Measurements from ENCODE around the gene SDK1.

DNA sequence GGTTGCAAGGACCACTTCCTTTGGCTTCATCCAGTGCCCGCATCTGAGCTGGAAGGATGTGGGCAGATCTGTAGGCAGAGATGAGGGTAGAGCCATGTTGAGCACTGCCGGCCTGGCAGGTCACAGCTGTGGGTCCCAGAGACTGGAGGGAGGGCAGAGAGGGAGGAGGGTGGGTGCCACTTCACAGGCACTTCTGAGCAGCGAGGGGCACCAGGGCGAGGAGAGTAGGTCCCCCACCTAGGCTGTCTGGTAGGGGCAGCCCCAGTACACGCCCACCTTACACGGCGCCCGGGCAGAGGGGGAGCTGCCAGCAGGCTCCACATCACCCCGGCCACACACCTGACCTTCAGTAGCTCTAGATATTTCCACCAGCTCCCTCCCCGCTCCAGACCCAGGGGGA, 908.1 kb downstream of the SDK1 start:
- TF ChIP-seq, protein P1, sequence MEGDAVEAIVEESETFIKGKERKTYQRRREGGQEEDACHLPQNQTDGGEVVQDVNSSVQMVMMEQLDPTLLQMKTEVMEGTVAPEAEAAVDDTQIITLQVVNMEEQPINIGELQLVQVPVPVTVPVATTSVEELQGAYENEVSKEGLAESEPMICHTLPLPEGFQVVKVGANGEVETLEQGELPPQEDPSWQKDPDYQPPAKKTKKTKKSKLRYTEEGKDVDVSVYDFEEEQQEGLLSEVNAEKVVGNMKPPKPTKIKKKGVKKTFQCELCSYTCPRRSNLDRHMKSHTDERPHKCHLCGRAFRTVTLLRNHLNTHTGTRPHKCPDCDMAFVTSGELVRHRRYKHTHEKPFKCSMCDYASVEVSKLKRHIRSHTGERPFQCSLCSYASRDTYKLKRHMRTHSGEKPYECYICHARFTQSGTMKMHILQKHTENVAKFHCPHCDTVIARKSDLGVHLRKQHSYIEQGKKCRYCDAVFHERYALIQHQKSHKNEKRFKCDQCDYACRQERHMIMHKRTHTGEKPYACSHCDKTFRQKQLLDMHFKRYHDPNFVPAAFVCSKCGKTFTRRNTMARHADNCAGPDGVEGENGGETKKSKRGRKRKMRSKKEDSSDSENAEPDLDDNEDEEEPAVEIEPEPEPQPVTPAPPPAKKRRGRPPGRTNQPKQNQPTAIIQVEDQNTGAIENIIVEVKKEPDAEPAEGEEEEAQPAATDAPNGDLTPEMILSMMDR (IDR thresholded peaks at IDR 0.05), result no peak
- TF ChIP-seq POLR2A (IDR thresholded peaks at IDR 0.05), result no peak

Data from uterus (tissue), 2 donors.